Esophagus squamous epithelium (tissue), 5 donors: ENCODE data around the gene PRPSAP2. TPM values are rescaled to one million over a fixed set of nuclear protein-coding genes. Genes with fewer than 3 reads are reported as not detected.
A peak's percentile ranks its signal among the peaks of the same experiment; 100 is the strongest.

Experiments used
- DNase-seq: peaks from one replicate; lab custom pipeline; 2025; lab: John Stamatoyannopoulos, UW
- H3K27ac ChIP-seq, 4 donors: fragments of 200-600 bp; sonication (generic); one replicate each; pipeline ENCODE4 v1.5.1; 2016 to 2019; ENCODE audit warnings: mild to moderate bottlenecking in 1 of 4
- H3K27me3 ChIP-seq, 4 donors: fragments of 200-600 bp; sonication (generic); 1 replicate in 3 of 4; 2 replicates in 1 of 4; pipeline versions ENCODE4 v1.5.1 to v1.6.0; 2017 to 2021; ENCODE audit warnings: antibody characterized with exemption in 1 of 4
- H3K36me3 ChIP-seq, 3 donors: fragments of 200-600 bp; sonication (generic); one replicate each; pipeline ENCODE4 v1.5.1; 2016 to 2019
- H3K4me1 ChIP-seq, 3 donors: fragments of 200-600 bp; sonication (generic); one replicate each; pipeline ENCODE4 v1.5.1; 2017 to 2019
- H3K4me3 ChIP-seq, 4 donors: fragments of 200-600 bp; sonication (generic); 1 replicate in 3 of 4; 2 replicates in 1 of 4; pipeline ENCODE4 v1.5.1; 2016 to 2019; ENCODE audit warnings: mild to moderate bottlenecking in 2 of 4, moderate library complexity in 1 of 4
- H3K9me3 ChIP-seq, 3 donors: fragments of 200-600 bp; sonication (generic); one replicate each; pipeline ENCODE4 v1.5.1; 2016 to 2019
- CTCF ChIP-seq, 6 experiments: fragments of 450-650 bp in 4 of 6; fragments of 200-600 bp in 2 of 6; sonication (generic) in 2 of 6; IDR thresholded peaks; one replicate each; pipeline ENCODE4 v1.5.1; 2016 to 2019; ENCODE audit warnings: antibody characterized with exemption in 6 of 6, mild to moderate bottlenecking in 4 of 6, moderate library complexity in 4 of 6
- POLR2A ChIP-seq, 4 donors: fragments of 450-650 bp; IDR thresholded peaks; one replicate each; pipeline ENCODE4 v1.6.1; 2017; ENCODE audit warnings: antibody characterized with exemption in 4 of 4, mild to moderate bottlenecking in 4 of 4, moderate library complexity in 3 of 4
- WGBS, 2 donors: methylation state at CpG; one replicate each; pipeline ENCODE4 v1.1.5; 2018; 5-methylcytosine and 5-hydroxymethylcytosine counted together
- intact Hi-C: fragments of 100-400 bp; cut with DNase I; formaldehyde crosslinking; loops from one replicate; pipeline ENCODE4 v1.15.0; 2022
- total RNA-seq, 4 donors: library from RNA; depleted of rRNA; stranded (reverse); fragments of >200 nt; gene quantifications; one replicate each; pipeline ENCODE4 v1.1.0, GENCODE V29; 2016
- donor health status: DM: yes; HTN: yes; CAD: no.

Gene PRPSAP2
- total RNA-seq, 4 donors from 2014 or later, result 26.5 to 33.2 (median 28.6) TPM

GRCh38 chr17:18950346-18950745, 92.4 kb downstream of the PRPSAP2 start:
- H3K36me3 ChIP-seq, result no peaks in the 10 kb centered on the region
- 52 to 63% methylated on average over 4 of the region's 4 CpGs for WGBS, 2 donors
- no peak overlapping the region for H3K4me3 ChIP-seq
- intact Hi-C loops, result no loop called here
- DNase-seq, result no peak
- H3K27ac ChIP-seq, result no peak overlapping the region
- H3K27me3 ChIP-seq, result peaks cover 0 to 29% (median 0%) of the 10 kb centered on the region in 4 donors
- TF ChIP-seq POLR2A (IDR thresholded peaks at IDR 0.05) (no peak), CTCF (IDR thresholded peaks at IDR 0.05) (no peak)
- peaks cover 0 to 16% (median 3%) of the 10 kb centered on the region in 3 donors for H3K4me1 ChIP-seq
- no peaks in the 10 kb centered on the region for H3K9me3 ChIP-seq

GRCh38 chr17:18950944-18951905, 93.3 kb downstream of the PRPSAP2 start:
- H3K36me3 ChIP-seq, result no peaks in the 10 kb centered on the region
- no peak overlapping the region for H3K27ac ChIP-seq
- intact Hi-C loops, result no loop called here
- H3K9me3 ChIP-seq, result no peaks in the 10 kb centered on the region
- no peak overlapping the region for H3K4me3 ChIP-seq
- no peak for DNase-seq
- H3K27me3 ChIP-seq, result peaks cover 0 to 23% (median 0%) of the 10 kb centered on the region in 4 donors
- WGBS, 2 donors, result 79 to 84% methylated on average over 18 to 24 of the region's 34 CpGs
- H3K4me1 ChIP-seq, result peaks cover 0 to 16% (median 3%) of the 10 kb centered on the region in 3 donors
- TF ChIP-seq CTCF (IDR thresholded peaks at IDR 0.05) (no peak), POLR2A (IDR thresholded peaks at IDR 0.05) (no peak)

- Histone ChIP-seq H3K4me1 (peaks cover 0 to 16% (median 3%) of the 10 kb centered on the region in 3 donors), H3K36me3 (no peaks in the 10 kb centered on the region), H3K27ac (no peak within 1 kb of the TSS), H3K9me3 (no peaks in the 10 kb centered on the region), H3K4me3 (no peak within 1 kb of the TSS), H3K27me3 (peaks cover 0 to 20% (median 0%) of the 10 kb centered on the region in 4 donors)
- intact Hi-C loops, result no loop called here
- 85 to 93% methylated on average over 8 to 11 of the region's 17 CpGs for WGBS, 2 donors
- peak in 1 of 6 experiments; percentile 20 for TF ChIP-seq CTCF (IDR thresholded peaks at IDR 0.05)
- no peak for TF ChIP-seq POLR2A (IDR thresholded peaks at IDR 0.05)
- no peak for DNase-seq
These were observed 94.3 kb downstream of the PRPSAP2 start, which contains the start of gene SLC5A10 for GRCh38 chr17:18951941-18952842. TSS of gene SLC5A10 (plus strand) at chr17:18952165. CDS start at chr17:18952206, 41 bp downstream.

GRCh38 chr17:18953231-18953728, 95.3 kb downstream of the PRPSAP2 start:
- intact Hi-C loops, result no loop called here
- H3K9me3 ChIP-seq, result no peaks in the 10 kb centered on the region
- peaks cover 0 to 11% (median 0%) of the 10 kb centered on the region in 4 donors for H3K27me3 ChIP-seq
- H3K27ac ChIP-seq, result no peak overlapping the region
- peaks cover 0 to 16% (median 3%) of the 10 kb centered on the region in 3 donors for H3K4me1 ChIP-seq
- TF ChIP-seq CTCF (IDR thresholded peaks at IDR 0.05), result no peak
- TF ChIP-seq POLR2A (IDR thresholded peaks at IDR 0.05), result no peak
- 79 to 94% methylated on average over 7 to 10 of the region's 14 CpGs for WGBS, 2 donors
- DNase-seq, result no peak
- H3K36me3 ChIP-seq, result no peaks in the 10 kb centered on the region
- H3K4me3 ChIP-seq, result no peak overlapping the region
